Skin epidermis (tissue), 12 donors: Measurements from ENCODE around the gene PSMC3.

Experiments used
- H3K27ac ChIP-seq, 21 experiments: fragments of 200-600 bp; sonication (generic) in 11 of 21; one replicate each; pipeline ENCODE4 v1.5.0; 2020; ENCODE audit warnings: mild to moderate bottlenecking in 3 of 21, inconsistent platforms in 2 of 21, moderate library complexity in 2 of 21
- H3K4me3 ChIP-seq, 7 experiments: fragments of 200-600 bp; sonication (generic) in 2 of 7; one replicate each; pipeline ENCODE4 v1.5.0; 2020; ENCODE audit warnings: inconsistent platforms in 2 of 7, mild to moderate bottlenecking in 2 of 7, moderate library complexity in 1 of 7

PSMC3 gene

DNA sequence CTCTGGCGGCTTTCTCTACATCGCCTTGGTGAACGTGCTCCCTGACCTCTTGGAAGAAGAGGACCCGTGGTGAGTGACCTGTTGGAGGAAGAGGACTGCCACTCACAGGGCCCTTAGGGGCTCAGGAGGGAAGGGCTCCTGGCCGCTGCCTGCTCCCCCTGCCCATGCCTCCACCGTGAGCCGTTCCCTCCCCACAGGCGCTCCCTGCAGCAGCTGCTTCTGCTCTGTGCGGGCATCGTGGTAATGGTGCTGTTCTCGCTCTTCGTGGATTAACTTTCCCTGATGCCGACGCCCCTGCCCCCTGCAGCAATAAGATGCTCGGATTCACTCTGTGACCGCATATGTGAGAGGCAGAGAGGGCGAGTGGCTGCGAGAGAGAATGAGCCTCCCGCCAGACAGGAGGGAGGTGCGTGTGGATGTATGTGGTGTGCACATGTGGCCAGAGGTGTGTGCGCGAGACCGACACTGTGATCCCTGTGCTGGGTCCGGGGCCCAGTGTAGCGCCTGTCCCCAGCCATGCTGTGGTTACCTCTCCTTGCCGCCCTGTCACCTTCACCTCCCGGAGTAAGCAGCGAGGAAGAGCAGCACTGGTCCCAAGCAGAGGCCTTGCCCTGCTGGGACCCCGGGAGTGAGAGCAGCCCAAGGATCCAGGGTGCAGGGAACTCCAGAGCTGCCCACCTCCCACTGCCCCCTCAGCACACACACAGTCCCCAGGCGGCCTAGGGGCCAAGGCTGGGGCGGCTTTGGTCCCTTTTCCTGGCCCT, 11.0 kb downstream of the PSMC3 start:
- Histone ChIP-seq H3K4me3 (no peak overlapping the region), H3K27ac (peak overlapping the region in 19 of 21 experiments; percentile 30 to 81 (median 65))

DNA sequence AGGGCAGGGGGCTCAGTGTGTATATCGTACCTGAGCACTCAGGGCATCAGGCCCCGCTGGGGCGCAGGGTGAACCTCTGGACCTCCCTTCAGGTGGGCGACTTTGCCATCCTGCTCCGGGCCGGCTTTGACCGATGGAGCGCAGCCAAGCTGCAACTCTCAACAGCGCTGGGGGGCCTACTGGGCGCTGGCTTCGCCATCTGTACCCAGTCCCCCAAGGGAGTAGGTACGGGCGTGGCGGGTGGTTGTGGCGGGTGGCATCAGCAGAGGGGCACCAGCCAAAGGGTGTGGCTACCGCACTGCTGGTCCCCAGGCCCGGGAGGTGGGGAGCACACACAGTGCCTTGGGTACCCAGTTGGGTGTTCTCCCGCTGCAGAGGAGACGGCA, 11.6 kb downstream of the PSMC3 start:
- Histone ChIP-seq H3K27ac (peak overlapping the region in 2 of 21 experiments; percentile 0 to 14), H3K4me3 (no peak overlapping the region)

DNA sequence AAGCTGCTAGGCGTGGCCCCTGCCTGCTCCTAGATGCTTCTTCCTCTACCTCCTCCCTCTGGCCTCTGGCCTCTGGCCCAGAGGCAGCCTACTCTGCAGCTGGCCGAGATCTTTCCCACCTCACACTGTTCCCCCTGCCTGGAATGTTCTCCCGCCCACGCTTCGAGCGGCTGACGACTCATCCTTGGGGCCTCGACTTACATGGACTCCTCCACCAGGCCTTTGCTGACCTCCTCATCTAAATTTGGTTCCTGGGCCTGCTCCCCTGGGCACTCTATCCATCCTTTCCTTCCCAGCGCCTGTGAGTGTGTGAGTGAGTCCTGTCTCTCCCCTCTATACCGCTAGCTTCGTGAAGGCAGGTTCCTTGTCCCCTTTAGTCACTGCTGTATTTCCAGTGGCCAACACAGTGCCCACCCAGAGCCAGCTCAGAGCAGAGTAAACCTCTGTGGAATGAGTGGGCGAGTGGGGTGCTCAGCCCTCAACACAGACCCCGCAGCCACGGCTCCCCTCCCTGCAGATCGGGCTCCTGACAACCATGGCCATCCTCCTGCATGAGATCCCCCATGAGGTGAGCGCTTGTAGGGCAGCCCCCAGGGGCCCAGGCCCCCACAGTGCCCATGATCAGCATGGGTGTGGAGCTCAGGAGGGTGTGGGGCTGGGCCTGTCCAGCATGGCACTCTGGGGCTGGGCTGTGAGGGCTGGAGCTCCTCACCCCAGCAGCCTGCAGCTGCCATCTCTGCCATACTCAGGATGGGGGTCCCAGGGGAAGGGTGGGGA, 12.1 kb downstream of the PSMC3 start:
- H3K27ac ChIP-seq: peak overlapping the region in 4 of 21 experiments; percentile 0 to 14 (median 9)
- no peak overlapping the region for H3K4me3 ChIP-seq

DNA sequence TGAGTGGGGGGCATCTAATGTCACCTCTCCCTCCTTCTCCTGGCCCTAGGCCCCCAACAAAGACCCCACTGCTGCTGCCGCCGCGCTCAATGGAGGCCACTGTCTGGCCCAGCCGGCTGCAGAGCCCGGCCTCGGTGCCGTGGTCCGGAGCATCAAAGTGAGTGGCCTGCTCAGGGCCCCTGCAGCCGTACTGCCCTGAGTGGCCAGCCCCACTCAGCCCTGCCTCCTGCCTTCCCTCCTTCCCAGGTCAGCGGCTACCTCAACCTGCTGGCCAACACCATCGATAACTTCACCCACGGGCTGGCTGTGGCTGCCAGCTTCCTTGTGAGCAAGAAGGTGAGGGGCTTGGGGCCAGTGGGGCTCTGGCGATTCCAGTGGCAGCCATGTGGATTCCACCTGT, 12.9 kb downstream of the PSMC3 start:
- no peak overlapping the region for H3K4me3 ChIP-seq
- peak overlapping the region in 1 of 21 experiments; percentile 0 for H3K27ac ChIP-seq

DNA sequence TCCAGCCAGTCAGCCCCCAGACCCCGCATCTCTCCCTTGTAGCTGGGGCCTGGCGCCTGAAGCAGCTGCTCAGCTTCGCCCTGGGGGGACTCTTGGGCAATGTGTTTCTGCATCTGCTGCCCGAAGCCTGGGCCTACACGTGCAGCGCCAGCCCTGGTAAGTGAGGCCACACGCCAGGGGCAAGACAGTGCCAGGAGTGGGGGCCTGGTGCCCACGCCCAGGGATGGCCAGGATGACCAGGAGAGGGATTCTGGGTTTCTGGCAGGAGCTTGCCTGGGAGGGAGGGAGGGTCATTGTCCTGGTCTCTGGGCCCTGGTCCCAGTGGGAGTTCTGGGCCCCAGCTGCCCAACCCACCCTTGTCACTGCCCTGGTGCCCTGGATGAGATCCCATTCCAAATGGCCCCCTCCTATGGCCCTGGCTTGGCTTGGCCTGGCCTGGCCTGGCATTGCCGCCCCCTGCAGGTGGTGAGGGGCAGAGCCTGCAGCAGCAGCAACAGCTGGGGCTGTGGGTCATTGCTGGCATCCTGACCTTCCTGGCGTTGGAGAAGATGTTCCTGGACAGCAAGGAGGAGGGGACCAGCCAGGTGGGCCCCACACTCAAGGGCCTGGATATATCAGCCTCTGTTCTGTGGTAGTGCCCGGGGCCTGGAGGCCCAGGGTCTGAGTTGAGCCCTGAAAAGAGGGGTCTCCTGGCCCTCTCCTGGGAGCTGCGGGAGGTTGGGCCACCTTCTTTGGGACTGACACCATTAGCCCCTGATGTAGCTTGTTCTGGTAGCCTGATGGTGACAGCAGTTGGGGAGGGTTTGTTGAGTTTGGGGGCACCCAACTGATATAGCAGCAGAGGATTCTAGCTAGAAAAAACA, 14.1 kb downstream of the PSMC3 start:
- peak overlapping the region in 1 of 21 experiments; percentile 29 for H3K27ac ChIP-seq
- H3K4me3 ChIP-seq: no peak overlapping the region

DNA sequence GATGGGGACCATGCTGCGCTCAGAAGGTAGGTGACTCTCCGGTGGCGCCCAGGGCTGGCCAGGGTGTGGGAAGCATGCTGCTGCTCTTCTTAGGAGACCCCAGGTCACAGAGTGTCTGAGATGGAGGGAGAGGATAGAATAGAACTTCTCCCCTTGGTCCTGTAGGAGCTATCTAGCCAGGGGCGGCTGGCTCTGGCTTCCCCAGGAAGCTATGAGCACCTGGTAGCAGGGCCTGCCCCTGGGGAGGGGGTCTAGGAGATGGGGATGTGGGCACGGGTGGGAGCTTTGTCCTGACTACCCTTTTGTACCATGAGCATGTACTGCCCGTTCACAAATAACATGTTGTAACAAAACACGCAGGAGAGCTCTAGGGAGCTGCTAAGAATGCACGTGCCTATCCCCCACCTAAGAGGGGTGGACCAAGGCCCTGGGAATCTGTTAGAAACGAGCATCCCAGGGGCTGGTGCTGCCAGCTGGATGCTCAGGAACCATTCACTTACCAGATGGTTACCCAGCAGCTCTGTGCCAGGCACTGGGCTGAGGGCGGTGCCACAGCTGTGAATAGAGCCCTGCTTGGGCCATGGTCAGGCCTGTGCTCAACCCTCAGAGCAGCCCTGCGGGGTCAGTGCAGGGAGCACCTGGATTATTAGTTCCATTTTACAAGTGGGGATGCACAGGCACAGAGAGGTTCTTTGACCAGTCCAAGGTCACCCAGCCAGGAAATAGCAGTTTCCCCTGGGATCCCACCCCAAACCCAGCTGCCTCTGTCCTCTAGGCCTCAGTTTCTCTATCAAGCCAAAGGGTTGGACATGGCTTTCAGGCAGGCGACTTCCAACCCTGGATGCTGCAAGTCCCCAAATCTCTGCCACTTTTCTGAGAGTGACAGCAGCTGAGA, 15.6 kb downstream of the PSMC3 start:
- peak overlapping the region in 3 of 7 experiments; percentile 55 to 74 (median 58) for H3K4me3 ChIP-seq
- H3K27ac ChIP-seq: peak overlapping the region in 15 of 21 experiments; percentile 85 to 98 (median 93)

DNA sequence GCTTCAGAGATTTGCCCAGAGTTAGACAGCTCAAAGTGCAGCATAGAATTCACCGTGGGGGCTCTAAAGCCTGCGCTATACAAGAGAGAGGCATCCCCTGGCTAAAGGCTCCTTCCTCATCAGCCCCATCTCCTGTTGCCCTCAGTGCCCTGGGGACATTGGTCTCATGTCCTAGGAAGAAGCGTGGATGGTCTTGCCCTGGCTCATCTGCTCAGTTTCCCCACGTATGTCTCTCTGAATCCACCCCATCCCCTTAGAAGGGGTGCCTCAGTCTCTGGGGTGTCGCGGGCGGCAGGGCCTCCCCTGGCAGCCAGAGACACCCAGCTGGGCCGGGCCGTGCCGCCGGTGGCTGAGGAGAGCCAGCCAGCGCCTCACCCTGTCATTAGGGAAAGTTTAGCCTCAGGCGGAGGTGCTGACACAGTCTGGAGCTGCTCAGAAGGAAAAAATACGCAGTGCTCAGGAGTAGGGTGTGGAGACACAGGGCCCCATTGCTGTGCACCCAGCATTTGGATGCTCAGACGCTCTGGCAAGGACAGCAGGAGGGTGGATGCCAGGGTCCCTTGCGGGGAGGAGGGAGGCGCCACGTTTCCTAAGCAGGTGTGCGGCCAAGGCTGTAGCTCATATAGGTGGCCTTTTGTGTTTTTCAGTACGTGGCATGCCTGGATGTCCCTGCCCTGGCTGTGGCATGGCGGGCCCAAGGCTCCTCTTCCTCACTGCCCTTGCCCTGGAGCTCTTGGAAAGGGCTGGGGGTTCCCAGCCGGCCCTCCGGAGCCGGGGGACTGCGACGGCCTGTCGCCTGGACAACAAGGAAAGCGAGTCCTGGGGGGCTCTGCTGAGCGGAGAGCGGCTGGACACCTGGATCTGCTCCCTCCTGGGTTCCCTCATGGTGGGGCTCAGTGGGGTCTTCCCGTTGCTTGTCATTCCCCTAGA, 16.5 kb downstream of the PSMC3 start:
- Histone ChIP-seq H3K4me3 (peak overlapping the region; percentile 55 to 75 (median 62)), H3K27ac (peak overlapping the region in 20 of 21 experiments; percentile 12 to 98 (median 92))

DNA sequence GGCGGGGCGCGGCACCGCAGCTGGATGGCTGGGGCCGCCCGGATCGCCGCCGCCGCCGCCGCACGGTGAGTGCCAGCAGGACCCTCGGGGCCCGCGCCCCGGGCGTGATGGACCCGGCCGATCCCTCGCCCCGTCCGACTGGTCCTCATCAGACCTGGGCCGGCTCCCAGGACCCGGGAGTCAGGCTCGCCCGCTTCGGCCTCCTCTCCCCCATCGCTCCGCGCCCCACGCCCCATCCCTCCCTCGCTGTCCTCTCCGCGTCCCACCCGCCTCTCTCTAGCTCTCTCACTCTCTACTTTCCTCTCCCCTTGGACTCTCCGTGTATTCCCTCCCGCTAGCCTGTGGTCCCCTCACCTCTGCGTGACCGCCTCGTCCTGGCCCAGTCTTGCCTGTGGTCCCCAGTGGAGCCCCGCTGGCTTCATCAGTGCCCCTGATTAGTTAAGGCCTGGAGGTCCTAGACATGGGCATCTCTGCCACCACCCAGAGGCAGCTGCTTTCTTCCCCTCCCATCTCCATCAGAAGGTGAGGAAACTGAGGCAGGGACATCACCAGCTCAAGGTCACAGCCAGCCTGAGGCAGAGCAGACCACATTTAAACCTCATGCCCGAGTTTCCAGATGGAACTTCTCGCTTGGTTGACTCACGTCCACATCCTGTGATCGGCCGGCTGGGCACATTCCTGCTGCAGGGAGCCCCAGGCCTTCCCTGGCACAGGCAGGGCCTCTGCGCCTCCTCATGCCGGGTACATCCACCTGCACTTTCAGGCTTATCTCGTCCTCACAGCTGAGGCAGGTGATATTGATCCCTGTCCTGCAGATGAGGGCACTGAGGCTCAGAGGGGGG, 17.4 kb downstream of the PSMC3 start:
- peak overlapping the region; percentile 55 to 75 (median 62) for H3K4me3 ChIP-seq
- H3K27ac ChIP-seq: peak overlapping the region; percentile 54 to 98 (median 92)

DNA sequence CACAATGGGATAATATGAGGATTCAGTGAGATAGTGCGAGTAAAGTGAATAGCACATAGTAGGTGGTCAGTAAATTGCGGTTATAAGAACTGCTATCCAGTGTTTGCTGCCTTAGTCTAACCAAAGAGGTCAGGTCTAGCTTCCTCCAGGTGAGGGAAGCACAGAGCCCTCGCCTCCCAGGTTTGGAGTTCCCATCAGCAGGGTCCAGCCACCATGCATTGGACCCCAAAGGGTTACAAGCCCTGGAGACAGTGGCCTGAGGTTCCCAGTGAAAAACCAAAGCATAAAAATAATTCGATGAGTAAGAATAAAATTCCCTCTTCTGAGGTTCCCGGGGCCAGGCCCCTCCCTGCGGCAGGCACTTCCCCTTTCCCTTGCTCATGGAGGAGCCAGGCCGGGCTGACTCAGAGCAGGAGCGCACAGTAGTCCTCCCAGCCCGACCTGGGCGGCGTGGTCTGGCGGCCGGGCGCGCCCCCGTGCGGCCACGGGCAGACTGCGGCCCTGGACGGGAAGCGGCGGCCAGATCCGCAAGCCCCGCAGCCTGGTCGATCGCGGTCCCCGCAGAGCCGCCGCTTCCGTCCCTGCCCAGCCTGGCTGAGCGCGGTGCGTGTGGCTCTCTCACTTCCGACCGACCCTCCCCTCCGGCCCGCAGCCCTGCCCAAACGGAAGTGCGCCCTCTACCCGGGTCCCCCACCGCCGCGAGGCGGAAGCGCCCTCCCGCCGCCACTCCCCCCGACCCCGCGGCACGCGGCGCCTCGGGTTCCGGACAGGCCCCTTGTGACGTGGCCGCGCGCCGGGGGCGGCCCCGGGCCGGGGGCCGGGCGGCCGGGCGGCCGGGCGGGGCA, 18.3 kb downstream of the PSMC3 start, which contains the start of gene SLC39A13:
Gene SLC39A13, plus strand, starts transcription at position 845 of the 845 bp plus-strand sequence. CDS start 1,505 bp downstream, outside the sequence.
- Histone ChIP-seq H3K4me3 (peak within 1 kb of the TSS; percentile 55 to 75 (median 62)), H3K27ac (peak within 1 kb of the TSS; percentile 54 to 98 (median 93))

DNA sequence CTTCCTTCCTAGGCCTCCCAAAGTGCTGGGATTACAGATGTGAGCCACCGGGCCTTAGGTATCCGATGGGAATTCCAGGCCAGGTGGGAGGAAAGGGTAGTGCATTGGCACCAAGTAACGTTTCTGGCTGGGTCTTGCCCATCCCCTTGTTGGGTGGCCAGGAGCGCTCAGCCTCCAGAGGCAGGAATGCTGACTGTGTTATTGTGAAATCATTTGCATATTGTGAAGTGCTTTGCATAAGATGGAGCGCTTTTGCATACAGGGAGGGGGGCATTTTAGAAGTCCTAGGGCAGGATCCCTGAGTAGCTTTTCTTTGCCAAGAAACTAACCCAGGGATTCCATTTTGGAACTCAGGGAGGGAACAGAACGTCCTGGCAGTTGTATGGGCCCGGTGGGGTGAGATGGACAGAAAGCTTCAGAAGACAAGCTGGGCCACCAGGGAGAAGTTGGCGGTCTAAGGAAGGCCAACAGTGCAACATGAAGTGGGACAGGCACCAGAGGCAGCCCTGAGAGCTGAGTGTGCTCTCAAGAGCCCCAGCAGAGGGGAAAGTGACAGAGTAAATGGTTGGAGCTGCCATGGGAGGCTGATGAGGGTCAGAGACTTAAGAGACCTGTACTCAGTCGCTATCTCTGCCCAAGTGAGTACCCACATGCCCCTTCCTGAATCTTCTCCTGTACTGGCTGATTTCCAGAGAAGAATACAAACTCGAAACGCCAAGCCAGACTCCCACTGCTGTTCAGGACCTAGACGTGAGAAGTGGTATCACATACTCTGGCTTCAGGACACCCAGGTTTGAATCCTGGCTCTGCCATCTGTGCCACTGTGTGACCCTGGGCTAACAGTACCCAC, 19.1 kb downstream of the PSMC3 start:
- peak overlapping the region; percentile 55 to 75 (median 62) for H3K4me3 ChIP-seq

DNA sequence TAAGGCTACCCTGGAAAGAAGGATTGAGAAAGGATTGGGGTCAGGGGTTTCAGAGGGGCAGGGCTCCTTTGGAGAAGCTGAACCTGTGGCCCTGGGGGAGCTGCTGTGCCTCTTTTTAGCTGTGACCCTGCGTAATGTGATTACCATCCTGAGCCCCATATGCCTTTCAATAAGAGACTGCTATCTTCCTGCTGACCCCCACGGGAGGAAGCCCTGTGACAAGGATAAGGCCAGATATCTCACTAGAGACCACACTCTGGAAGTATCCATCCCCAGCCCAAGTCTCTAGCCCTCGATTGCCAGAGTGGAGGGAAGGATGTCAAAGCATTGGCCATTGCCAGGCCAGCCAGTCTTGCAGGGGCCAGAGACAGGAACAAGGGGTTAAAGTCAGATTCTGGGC, 22.7 kb downstream of the PSMC3 start:
- Histone ChIP-seq H3K4me3 (no peak overlapping the region), H3K27ac (peak overlapping the region in 2 of 21 experiments; percentile 4 to 10)

More for the DNA sequence above, 19.1 kb downstream of the PSMC3 start:
- H3K27ac ChIP-seq: peak overlapping the region in 20 of 21 experiments; percentile 79 to 98 (median 92)

DNA sequence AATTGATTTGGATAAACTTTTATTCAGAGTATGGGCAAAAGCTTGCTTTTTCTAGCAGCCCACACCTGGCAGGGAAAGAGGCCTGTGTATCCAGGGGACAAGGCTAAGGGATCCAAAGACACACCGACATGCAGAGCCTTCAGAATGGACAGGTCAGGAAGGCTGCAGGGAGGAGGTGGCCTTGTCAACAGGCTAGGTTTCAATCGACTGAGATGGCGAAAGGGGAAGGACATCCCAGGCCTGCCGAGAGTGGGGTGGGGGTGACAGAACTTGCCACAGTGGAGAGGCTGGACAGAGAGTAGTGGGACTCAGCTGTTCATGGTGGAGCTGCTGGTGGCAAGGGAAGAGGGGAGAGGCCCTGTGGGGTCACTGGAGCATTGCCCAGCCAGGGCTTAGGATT, 23.1 kb downstream of the PSMC3 start:
- Histone ChIP-seq H3K27ac (peak overlapping the region in 2 of 21 experiments; percentile 4 to 10), H3K4me3 (no peak overlapping the region)

DNA sequence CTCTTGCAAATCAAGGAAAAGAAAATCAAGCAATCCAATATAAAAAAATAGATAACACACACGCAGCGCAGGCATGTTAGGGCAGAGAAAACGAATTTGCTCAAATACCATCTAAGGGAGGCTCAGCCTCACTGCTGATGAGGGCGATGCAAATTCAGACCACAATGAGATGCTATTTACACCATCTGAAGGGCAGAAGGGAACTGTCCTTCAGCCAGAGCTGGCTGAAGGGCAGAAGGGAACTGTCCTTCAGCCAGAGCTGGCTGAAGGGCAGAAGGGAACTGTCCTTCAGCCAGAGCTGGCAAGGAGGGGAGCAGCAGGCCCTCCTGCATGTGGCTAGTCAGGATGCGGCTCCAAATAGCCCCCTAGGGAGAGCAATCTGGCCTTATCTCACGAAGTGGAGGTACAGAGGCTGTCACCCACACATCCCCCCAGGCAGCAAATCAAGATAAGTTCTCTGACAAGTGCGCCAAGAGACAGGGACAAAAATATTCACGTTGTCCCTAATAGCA, 25.4 kb downstream of the PSMC3 start:
- Histone ChIP-seq H3K4me3 (peak overlapping the region in 5 of 7 experiments; percentile 27 to 48 (median 33)), H3K27ac (peak overlapping the region in 20 of 21 experiments; percentile 12 to 89 (median 84))
